SIG-M5 (cell line): ENCODE results near the gene DCAF4.

Experiments used
- DNase-seq: peaks from one replicate; lab custom pipeline; 2025; lab: John Stamatoyannopoulos, UW

The DCAF4 gene

DNA sequence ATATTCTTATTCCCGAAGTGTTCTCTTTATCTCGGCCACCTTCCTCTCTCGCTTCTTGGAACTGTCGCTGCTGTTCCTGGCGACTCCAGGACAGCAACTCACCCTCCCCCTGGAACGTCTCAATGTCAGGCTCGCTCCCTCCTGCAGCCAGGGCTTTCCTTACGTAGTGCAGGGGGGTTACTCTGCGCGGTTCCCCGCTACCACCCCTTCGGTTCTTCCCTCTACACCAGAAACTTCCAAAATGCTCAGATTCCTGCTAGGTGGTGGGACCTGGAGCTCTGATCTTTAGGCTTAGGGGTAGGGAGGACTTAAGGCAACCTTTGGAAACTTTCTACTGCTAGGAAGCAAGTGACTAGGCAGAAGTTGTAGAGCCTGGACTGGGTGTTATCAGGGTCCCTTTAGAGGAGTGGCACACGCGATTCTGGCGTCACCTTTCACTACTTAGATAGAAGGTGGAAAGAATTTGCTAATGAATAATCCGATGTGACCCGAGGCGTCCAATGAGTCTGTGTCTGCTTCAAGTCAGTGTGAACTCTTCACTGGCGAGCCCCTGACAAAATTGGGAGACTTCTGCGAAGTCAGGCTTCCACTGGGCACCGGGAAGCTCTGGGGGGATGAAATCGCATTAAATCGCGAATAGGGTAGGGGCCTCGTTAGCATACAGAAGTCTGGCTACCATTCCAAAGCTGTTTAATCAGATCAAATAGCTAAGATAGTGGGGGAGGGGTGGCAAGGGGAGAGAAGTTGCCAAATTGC lies 31.5 kb upstream of the DCAF4 start:
- no peak for DNase-seq

DNA sequence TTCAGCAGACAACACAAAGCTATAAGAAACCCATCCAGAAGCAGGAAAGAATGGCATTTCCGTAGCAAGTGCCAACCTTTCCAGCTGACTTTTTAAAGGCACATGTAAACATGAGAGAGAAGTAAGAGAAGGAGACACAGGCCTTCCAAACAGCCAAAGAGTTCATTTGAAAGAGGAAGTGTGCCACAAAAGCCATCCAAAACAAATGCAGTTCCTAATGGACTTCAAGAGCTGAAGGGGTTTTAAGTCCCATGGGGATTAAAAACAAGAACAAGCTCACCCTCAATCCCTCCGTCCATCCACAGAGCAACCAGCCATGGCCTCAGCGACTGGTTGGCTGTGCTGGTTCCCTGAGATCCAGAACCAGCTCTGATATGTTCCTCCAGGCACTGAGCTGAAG lies 27.8 kb upstream of the DCAF4 start:
- DNase-seq: no peak

DNA sequence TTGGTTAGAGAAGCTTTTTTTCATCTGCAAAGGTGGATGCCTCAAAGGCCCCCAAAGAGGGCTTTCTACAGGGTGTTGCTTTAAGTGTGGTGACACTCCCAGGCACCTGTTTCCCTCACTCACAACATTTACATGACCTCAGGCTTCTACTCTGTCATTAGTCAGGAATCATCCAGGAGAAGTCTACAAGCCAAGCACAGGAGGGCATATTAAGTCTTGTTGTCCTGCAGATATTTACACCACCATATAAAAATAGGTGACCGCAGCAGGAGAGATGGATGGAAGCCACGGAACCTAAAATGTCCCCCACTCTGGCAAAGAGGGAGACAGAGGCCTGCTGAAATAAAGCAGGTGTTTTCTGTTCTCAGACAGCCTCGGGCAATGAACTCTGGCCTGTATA lies 24.9 kb upstream of the DCAF4 start:
- no peak for DNase-seq

DNA sequence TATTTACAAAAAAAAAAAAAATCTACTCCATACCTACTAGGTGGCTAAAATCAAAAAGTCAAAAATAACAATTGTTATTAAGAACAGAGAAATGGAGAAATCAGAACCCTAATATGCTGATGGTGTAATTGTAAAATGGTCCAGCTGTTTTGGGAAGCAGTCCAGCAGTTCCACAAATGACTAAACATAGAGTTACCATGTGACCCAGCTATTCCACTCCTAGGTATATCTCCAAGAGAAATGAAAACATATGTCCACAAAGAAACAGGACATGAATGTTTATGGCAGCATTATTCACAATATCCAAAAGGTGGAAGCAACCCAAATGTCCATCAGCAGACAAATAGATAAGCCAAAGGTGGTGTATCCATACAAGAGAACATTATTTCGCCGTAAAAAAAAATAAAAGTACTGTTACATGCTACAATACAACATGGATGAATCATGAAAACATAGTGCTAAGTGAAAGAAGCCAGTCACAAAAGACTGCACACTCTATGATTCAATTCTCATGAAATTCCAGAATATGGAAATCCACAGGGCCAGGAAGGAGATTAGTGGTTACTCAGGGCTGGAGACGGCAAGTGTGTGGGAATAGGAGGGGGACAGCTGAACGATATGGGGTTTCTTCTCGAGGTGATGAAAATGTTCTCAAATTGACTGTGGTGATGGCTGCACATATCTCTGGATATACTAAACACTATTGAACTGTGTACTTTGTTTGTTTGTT lies 23.3 kb upstream of the DCAF4 start:
- DNase-seq: no peak

DNA sequence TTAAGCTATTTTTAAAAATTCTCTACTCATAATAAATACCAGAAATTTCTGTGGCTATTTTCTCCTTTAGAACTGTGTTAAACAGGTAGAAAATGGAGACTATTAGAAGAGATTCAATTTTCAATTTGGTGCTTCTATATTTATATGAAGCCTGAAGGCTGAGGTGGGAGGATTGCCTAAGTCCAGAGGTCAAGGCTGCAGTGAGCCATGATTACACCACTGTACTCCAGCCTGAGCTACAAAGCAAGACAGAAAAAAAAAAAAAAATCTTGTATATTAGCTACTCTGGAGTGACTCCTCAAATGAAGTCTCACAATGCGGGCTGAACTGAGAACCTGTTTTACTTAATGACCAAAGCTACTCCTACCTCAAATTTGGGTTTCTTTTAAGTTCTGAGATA lies 22.5 kb upstream of the DCAF4 start:
- DNase-seq: no peak

DNA sequence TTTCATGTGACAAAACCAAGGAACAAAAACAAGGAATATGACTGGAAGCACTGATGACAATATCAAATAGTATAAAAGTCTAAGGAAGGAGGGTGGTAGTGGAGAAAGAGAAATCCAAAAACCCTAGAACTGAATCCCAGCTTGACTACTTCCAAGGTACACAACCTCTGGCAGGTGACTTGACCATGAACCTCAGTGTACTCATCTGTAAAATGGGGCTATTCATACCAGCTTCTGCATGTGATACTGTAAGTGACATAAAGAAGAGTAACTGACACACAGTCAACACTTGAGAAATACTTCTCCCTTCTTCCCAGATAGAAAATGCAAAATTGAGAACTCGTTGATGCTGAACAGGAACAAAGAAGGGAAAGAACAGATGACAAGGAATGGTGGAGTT lies 22.0 kb upstream of the DCAF4 start:
- no peak for DNase-seq

DNA sequence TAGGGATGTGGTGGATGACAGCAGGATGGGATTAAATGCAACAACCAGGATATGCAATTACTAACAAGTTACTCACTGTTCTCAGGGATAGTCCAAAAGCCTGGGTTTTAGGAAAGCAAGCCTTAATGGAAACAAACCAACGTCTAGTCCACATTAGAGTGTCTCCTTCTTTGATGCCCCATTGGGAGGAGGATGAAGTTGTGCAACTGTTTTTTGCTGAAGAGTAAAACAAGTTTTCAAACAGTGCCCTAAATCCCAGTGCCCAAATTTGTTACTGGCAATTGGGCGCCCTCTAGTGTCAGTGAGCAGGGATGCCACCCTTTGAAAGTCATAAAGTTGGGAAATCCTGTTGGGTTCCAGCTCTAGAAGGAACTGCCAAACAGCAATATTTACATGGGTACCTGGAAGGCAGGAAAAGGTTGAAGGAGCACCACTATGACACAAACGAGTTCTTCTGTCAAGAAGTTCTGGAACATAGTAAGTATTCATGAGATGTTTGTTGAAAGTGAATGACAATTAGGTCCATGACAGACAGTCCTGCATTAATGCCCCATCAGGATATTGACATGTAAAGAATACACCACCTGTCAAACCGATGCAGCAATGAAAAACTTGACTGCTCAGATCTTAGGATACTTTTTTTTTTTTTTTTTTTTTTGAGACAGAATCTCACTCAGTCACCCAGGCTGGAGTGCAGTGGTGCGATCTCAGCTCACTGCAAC lies 21.3 kb upstream of the DCAF4 start:
- no peak for DNase-seq

DNA sequence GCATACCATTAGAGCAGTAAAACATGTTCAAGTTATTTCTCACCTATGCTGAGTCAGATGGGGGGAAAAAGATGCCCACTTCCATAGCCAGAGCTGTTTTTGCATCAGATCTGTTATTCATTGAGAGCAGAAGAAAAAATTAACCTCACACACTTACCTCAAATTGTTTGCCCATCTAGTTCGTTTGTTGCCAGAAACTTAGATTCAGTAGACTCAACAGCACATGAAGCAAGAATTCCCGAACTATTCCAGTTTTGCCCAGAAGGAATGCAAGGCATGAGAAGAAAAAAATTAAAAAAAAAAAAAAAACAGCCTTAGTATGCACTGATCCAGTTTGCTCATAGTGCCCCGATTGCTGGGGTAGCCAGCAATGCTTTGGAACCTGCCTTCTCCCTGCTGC lies 19.9 kb upstream of the DCAF4 start:
- DNase-seq: no peak

DNA sequence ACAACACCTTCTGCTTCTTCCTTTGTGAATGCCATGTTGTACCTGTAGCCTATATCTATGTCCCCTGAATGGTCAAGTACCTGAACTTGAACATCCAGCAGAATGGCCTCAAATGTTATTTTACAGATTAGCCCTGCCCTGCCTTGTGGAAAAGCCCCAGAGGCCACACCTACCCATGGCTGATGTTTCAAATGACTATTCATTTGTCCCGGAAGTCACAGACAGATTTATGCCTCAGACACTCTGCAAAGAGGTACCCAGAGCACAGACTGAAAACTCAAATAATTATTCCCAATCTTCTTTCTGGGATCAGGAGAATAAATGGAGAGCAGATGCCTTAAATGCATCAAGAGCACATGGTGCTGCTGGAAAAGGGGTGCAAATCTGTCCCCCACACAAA lies 19.4 kb upstream of the DCAF4 start:
- no peak for DNase-seq

DNA sequence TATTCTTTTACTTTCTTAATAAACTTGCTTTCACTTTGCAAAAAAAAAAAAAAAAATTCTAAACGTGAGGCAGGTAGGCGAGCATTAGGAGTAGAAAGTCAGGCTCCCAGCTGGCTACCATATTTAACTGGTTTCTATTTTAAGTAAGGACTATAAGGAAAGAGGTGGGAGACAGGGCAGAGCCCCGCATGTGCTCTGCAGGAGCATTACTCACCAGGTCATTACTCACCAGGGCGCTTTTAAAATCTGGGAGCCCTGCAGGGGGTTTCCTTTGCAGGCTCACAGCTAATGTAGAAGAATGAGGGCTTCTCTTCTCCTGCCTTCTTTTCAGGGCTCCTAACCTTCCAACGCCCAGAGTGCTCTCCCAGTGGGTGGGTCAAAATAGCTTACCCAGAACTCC lies 18.4 kb upstream of the DCAF4 start:
- DNase-seq: no peak

DNA sequence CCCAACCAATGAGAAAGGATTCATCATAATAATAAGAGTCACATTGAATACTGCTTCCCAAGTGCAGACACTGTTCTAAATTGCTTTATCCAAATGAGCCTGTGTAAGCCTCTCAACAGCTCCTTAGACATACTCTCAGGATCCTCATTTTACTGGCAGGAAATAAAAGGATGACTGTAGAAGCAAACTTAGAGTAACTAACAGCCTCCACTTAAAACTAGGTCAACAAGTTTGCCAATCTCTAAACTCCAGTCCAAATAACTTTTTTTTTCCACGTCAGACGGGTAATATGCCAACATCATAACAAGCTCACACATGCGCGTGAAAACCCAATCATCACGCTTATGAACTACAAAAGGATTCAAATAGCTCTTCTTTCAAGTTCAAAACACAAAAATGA lies 17.1 kb upstream of the DCAF4 start:
- DNase-seq: no peak

DNA sequence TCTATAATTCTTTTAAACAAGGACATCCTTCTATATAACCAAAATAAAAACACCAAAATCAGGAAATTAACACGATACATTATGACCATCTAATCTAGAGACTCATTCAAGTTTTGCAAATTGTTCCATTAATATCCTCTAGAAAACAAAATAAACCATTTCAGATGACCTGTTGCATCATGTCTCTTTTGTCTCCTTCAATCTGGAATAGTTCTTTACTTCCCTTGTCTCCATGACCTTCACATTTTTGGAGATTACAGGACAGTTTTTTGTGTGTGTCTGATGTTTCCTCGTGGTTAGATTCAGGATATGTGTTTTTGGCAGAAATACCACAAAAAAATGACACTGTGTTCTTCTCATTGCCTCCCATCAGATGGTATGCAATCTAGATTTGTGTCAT lies 12.5 kb upstream of the DCAF4 start:
- no peak for DNase-seq

DNA sequence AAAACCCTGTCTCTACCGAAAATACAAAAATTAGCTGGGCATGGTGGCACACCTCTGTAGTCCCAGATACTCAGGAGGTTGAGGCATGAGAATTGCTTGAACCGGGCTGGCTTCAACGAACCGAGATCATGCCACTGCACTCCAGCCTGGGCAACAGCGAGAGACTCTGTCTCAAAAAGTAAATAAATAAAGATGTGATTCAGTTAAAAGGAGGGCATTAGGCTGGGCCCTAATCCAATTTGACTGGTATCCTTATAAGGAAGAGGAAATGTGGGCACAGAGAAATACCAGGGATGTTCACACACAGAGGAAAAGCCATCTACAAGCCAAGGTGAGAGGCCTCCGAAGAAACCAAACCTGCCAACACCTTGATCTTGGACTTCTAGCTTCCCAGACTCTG lies 10.1 kb upstream of the DCAF4 start:
- no peak for DNase-seq

DNA sequence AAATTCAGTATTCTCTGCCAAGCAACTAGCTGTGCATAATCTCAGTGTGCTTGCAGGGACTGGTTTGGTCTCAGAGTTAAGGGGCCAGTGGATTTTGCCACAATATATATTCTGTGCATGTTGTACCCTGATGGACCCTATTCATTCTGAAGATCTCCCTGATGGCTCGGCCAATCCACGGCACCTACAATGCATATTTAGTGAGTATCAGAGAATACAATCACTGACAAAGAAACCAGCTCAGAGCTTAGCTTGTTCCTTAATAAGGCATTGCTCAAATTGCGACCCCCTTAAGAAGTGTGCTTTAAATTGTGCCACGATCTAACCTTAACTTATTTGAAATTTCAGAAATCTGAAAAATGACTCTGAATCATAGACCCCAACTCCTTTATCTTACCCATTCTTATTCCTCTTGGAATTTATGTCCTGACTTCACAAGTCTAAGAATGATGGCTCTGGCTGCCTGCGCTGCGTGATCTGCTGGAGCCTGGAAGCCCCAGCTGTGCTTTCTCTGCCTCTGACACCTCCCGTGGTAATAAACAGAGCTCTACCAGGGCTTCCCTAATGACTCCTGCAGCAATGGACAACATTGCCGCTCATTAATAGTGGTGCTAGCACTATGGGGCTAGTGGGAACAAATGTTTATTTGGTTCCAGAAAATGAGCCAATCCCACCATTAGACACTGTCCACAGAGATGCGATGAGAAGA lies 9.0 kb upstream of the DCAF4 start:
- DNase-seq: no peak

DNA sequence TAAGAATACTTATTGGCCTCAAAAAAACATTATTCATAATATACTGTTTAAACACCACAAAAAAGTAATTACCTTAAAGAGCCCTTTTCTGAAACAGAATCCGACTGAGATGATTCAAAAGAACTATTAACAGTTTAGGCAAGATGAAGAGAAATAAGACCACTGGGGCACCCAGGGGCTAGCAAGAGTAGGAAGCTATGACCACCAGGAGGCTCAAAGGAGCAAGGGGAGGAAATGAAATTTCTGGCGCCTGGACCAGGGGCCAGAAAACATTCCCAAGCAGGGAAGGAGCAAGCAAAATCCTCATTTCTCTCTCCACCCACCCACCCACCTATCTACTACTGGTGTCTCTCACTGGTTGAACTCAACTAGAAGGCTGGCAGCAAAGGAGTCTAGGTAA lies 6.3 kb upstream of the DCAF4 start:
- DNase-seq: no peak

DNA sequence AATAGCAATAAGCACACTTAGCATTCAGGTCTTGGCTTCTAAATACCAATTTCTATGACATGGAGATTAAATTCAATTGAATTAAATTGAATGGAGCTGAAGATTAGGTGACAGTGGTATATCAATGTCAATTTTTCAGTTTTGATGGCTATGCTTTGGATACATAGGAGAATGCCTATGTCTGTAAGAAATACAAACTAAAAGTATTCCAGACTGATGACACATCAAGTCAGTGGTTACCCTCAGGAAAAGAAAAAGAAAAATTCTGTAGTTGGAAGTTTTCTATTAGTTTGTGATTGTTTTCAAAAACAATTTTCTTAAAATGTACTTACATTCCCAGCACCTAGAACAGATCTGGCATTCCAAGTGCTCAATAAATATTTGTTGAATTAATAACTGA lies 4.9 kb upstream of the DCAF4 start:
- DNase-seq: no peak

DNA sequence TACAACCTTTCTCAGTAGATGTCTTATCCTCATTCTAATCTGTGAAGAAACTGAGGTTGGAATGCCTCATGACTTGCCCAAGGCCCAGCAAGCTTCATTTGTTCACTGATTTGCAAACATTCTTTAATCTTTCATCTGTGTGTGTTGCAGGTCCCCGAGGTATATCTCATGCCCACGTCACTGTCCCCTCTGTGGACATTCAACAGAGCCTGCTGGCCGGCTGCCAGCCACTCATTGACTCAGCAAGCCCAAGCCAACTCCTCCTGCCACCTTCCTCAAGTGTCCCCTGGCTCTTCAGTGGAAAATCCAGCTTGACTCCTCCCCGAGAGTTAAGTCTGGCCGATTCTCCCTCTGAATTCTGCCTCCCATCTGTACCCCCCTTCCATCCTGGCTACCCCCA lies 1.9 kb upstream of the DCAF4 start:
- no peak for DNase-seq

DNA sequence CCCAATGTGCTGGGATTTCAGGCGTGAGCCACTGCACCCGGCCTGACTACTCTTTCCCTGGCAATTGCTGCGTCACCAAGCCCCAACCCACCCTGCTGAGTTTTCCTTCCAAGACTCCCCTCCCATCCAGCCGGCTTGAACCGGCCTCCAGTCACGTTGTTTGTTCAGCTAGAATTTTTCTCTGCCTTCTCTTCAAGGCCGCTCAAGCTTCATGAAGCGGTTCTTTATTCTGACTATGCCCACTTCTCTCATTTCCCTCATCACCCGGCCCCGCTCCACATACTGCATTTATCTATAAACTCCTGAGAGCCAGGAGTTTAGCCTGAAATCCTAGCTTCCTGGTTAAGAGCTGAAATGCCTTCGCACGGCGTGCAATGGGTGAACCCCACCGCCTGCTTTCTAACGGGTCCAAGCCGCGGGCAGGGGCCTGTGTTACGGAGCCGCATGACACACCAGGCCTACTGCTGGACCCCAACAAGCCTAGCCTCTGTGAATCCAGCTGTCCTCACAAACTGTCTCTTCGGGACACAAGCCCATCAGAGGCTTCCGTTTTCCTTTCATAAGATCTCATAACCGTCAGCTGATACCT lies 999 bp upstream of the DCAF4 start:
- no peak for DNase-seq

DNA sequence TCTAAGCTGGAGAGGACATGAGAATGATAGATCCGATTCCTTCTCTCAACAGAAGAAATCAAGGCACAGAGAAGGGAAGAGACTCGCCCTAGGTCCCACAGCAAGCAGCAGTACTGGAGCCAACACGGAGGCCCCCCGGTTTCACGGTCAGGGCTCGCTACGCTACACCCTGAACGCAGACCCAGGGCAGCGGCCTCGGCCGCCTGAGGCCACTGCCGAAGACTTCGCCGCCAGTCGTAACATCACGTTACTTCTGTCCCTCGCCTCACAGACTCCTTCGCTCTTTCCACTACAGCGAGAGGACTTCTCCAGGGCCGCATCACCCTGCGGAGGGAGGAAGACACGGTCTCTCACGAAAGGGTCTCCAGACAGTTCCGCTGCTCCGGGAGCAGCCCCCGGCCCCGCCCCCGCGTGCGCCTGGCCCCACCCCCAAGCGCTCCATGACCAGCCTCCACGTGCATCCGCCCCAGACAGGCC lies 411 bp upstream of the DCAF4 start:
- DNase-seq: no peak

DNA sequence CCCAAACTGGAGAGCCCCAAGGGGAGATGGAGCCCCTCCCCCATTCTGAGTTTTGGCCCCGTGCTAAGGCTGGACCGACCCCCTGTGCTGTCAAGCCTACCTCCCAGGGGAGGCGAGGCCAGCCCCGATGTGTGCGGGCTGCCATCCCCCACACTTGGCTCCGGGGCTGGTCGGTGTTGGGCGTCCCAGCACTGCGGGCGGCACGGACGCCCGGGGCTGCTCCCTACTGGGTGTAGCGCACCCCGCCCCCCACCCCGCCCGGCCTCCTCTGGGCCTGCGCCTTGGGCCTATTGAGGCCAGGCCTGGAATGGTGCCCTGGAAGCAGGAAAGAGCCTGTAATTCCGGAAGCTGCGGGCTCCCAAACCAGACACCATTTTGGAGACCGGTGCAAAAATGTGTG lies 2.6 kb downstream of the DCAF4 start:
- no peak for DNase-seq

DNA sequence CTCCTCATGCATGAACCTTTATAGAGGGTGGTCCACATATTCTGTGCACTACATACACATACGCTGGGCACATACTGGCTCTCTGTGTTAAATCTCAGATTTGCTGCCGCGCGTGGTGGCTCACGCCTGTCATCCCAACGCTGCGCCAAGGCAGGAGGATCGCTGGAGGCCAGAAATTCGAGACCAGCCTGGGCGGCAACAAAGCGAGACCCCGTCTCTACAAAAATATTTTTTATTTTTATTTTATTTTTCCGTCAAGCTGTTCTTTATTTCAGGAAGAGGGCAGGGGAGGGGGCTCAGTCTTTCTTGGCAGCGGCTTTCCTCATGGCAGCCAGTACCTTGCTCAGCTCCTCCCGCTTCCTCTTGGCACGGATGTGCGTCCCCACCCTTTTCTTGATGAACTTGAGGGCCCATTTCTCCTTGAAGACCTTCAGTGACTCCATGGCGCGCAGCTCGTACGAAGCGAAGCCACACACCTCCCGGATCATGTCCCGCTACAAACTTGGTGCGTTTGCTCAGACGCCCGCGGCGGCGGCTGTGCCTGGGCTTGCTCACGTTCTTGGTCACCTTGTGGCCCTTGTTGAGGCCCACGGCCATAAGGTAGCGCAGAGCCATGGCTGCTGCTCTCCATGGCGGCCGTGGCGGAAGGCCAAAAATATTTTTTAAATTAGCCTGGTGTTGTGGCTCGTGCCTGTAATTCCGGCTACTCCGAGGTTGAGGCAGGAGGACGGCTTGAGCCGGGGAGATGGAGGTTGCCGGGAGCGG lies 3.2 kb downstream of the DCAF4 start:
- DNase-seq: no peak
